Transverse colon (tissue), 3 donors: Measurements from ENCODE around the gene ALDH1L2.

Experiments used
- CTCF ChIP-seq, 5 experiments: fragments of 200-600 bp in 3 of 5; fragments of 450-650 bp in 2 of 5; sonication (generic) in 3 of 5; IDR thresholded peaks; 1 replicate in 2 of 5; 2 replicates in 3 of 5; pipeline ENCODE4 v1.5.1; 2016 to 2017; ENCODE audit warnings: antibody characterized with exemption in 5 of 5, inconsistent platforms in 3 of 5, mild to moderate bottlenecking in 2 of 5, moderate library complexity in 1 of 5
- POLR2A ChIP-seq: fragments of 450-650 bp; IDR thresholded peaks from one replicate; pipeline ENCODE4 v1.6.1; 2016; ENCODE audit warnings: antibody characterized with exemption, mild to moderate bottlenecking, moderate library complexity

- no peak for TF ChIP-seq CTCF (IDR thresholded peaks at IDR 0.05)
- no peak for TF ChIP-seq POLR2A
Observed at GRCh38 chr12:105024928-105025327, 59.3 kb downstream of the ALDH1L2 start.
